ENCODE results near the gene SUN1.

Gene SUN1

GRCh38 chr7:908591-909357 lies 76.5 kb downstream of the SUN1 start (continued):
- 0 out of 2 replicates have a peak, but pooled peaks have one; percentile 43 for TF ChIP-seq ZBTB48 (tag by site-specific recombination; IDR thresholded peaks at IDR 0.05)
- peak; percentile 32 for TF ChIP-seq ZNF654 (tag by site-specific recombination; IDR thresholded peaks at IDR 0.05; ENCODE audit: low read depth)
- peak; percentile 91 for TF ChIP-seq ZBTB20 (tag by site-specific recombination; IDR thresholded peaks at IDR 0.05)
- TF ChIP-seq ZNF2 (tag by site-specific recombination; IDR thresholded peaks at IDR 0.05), result peak; percentile 44; the same call in 1 of the 2 replicates

GRCh38 chr7:909358-910329 lies 77.4 kb downstream of the SUN1 start:
- ChIA-PET POLR2A (no interaction called here), CTCF (interaction anchor here (0.5 to 1.8 kb wide), 10 partner anchors 51 to 274 kb away, joined by 3 to 5 read pairs (median 3); partner anchors contain the start of gene CYP2W1)
- H3K9me3 ChIP-seq (ENCODE audit: control insufficient read depth, insufficient read depth, low read depth, low read length), result no peaks in the 10 kb centered on the region
- no peak overlapping the region for H3K27ac ChIP-seq (ENCODE audit: extremely low read depth, low read depth, low read length)
- no peaks in the 10 kb centered on the region for H3K36me3 ChIP-seq (ENCODE audit: control insufficient read depth in 2 of 2, insufficient read depth in 1 of 2, low read length in 2 of 2)
- no peak overlapping the region for H3K4me3 ChIP-seq (ENCODE audit: low read depth, low read length)
- no peaks in the 10 kb centered on the region; the same call in 1 of the 2 replicates for H3K4me1 ChIP-seq (ENCODE audit: control insufficient read depth, insufficient read depth, low read length)
- TF ChIP-seq ZNF335 (tag by site-specific recombination; conservative IDR thresholded peaks at IDR 0.05) (peak; percentile 89), ZNF280C (tag by site-specific recombination; IDR thresholded peaks at IDR 0.05) (no peak), ZNF26 (tag by site-specific recombination; IDR thresholded peaks at IDR 0.05) (no peak), KLF17 (tag by site-specific recombination; IDR thresholded peaks at IDR 0.05) (no peak), ZNF837 (tag by site-specific recombination; IDR thresholded peaks at IDR 0.05) (no peak), ZNF660 (tag by site-specific recombination; IDR thresholded peaks at IDR 0.05) (no peak), ZNF174 (tag by site-specific recombination; IDR thresholded peaks at IDR 0.05) (no peak), KLF1 (tag by site-specific recombination; IDR thresholded peaks at IDR 0.05) (0 out of 2 replicates have a peak, but pooled peaks have one; percentile 22), ZNF654 (tag by site-specific recombination; IDR thresholded peaks at IDR 0.05; ENCODE audit: low read depth) (no peak), ZNF175 (tag by site-specific recombination; IDR thresholded peaks at IDR 0.05) (no peak), ZBTB20 (tag by site-specific recombination; IDR thresholded peaks at IDR 0.05) (peak; percentile 91), ZNF23 (tag by site-specific recombination; IDR thresholded peaks at IDR 0.05; ENCODE audit: borderline replicate concordance) (no peak), OVOL3 (tag by site-specific recombination; IDR thresholded peaks at IDR 0.05) (no peak), ZNF549 (tag by site-specific recombination; IDR thresholded peaks at IDR 0.05) (no peak), ZBTB26 (tag by site-specific recombination; optimal IDR thresholded peaks at IDR 0.05) (peak; percentile 2), ZFHX2 (tag by site-specific recombination; conservative IDR thresholded peaks at IDR 0.05) (peak; percentile 10; the same call in 1 of the 2 replicates), ZNF350 (tag by site-specific recombination; IDR thresholded peaks at IDR 0.05) (no peak), ZNF221 (tag by site-specific recombination; IDR thresholded peaks at IDR 0.05; ENCODE audit: borderline replicate concordance) (no peak), ZNF555 (tag by site-specific recombination; conservative IDR thresholded peaks at IDR 0.05) (no peak), ZNF324 (tag by site-specific recombination; IDR thresholded peaks at IDR 0.05) (no peak), ZNF560 (tag by site-specific recombination; IDR thresholded peaks at IDR 0.05; ENCODE audit: borderline replicate concordance) (no peak), ZNF692 (tag by site-specific recombination; IDR thresholded peaks at IDR 0.05) (no peak), ZNF624 (tag by site-specific recombination; IDR thresholded peaks at IDR 0.05) (no peak)

All from HEK293 (cell line).